IgD-negative memory B cell (primary cell): ENCODE measurements around the gene SPDYE1. TPM values are rescaled to one million over a fixed set of nuclear protein-coding genes. Genes with fewer than 3 reads are reported as not detected.
"Not testable (repeated sequence)": the region's sequence is repeated elsewhere in the genome, so short reads cannot be mapped to it uniquely, and the experiment has no call there.

Experiments used
- H3K27ac Mint-ChIP-seq, 3 donors: one replicate each; pipeline ENCODE4 v1.8.0; 2020 to 2022; ENCODE audit warnings: mild to moderate bottlenecking in 3 of 3, mixed read lengths in 3 of 3, moderate library complexity in 1 of 3
- H3K27me3 Mint-ChIP-seq: one replicate; pipeline ENCODE4 v1.8.0; 2021; ENCODE audit warnings: mixed read lengths
- H3K36me3 Mint-ChIP-seq: one replicate; pipeline ENCODE4 v1.8.0; 2020; ENCODE audit warnings: mild to moderate bottlenecking, mixed read lengths
- H3K4me1 Mint-ChIP-seq, 3 donors: one replicate each; pipeline ENCODE4 v1.8.0; 2020 to 2022; ENCODE audit warnings: mixed read lengths in 3 of 3, mild to moderate bottlenecking in 1 of 3
- H3K4me3 Mint-ChIP-seq, 4 donors: one replicate each; pipeline ENCODE4 v1.8.0; 2020 to 2022; ENCODE audit warnings: mild to moderate bottlenecking in 4 of 4, mixed read lengths in 4 of 4, moderate library complexity in 3 of 4
- H3K9me3 Mint-ChIP-seq, 3 donors: one replicate each; pipeline ENCODE4 v1.8.0; 2020 to 2021; ENCODE audit warnings: mixed read lengths in 3 of 3, mild to moderate bottlenecking in 1 of 3
- polyA plus RNA-seq: library from polyadenylated mRNA; unstranded; fragments of 300-500 nt; fragmentation: Illumina TruSeq; gene quantifications from one replicate; pipeline ENCODE4 v1.2.3, GENCODE V29; 2021

The SPDYE1 gene
- polyA plus RNA-seq, 1 donor from 2014 or later, result 0.10 TPM

GRCh38 chr7:43983736-43984135 lies 14.0 kb upstream of the SPDYE1 start:
- not testable (repeated sequence) for H3K27ac Mint-ChIP-seq, H3K27me3 Mint-ChIP-seq, H3K4me3 Mint-ChIP-seq, H3K4me1 Mint-ChIP-seq, H3K9me3 Mint-ChIP-seq, H3K36me3 Mint-ChIP-seq

GRCh38 chr7:43985904-43986864 lies 11.5 kb upstream of the SPDYE1 start:
- not testable (repeated sequence) for H3K27me3 Mint-ChIP-seq, H3K36me3 Mint-ChIP-seq, H3K9me3 Mint-ChIP-seq, H3K4me1 Mint-ChIP-seq
- Mint-ChIP-seq H3K4me3 (peak overlapping the region in 3 of 4 donors; percentile 64 to 82 (median 71)), H3K27ac (peak overlapping the region in 1 of 3 donors; percentile 43)

- H3K27ac Mint-ChIP-seq, H3K4me1 Mint-ChIP-seq, H3K4me3 Mint-ChIP-seq, H3K36me3 Mint-ChIP-seq, H3K27me3 Mint-ChIP-seq, H3K9me3 Mint-ChIP-seq: not testable (repeated sequence)
Measured at GRCh38 chr7:43987476-43987875, 10.2 kb upstream of the SPDYE1 start.

- H3K4me1 Mint-ChIP-seq, H3K4me3 Mint-ChIP-seq, H3K27me3 Mint-ChIP-seq, H3K9me3 Mint-ChIP-seq, H3K36me3 Mint-ChIP-seq, H3K27ac Mint-ChIP-seq: not testable (repeated sequence)
Measured at GRCh38 chr7:43990011-43990585, 7.6 kb upstream of the SPDYE1 start.

- not testable (repeated sequence) for H3K9me3 Mint-ChIP-seq, H3K4me1 Mint-ChIP-seq, H3K4me3 Mint-ChIP-seq, H3K36me3 Mint-ChIP-seq, H3K27me3 Mint-ChIP-seq, H3K27ac Mint-ChIP-seq
Measured at GRCh38 chr7:43990829-43991228, 6.9 kb upstream of the SPDYE1 start.

GRCh38 chr7:43992896-43993295 lies 4.8 kb upstream of the SPDYE1 start:
- not testable (repeated sequence) for H3K27me3 Mint-ChIP-seq, H3K9me3 Mint-ChIP-seq, H3K4me1 Mint-ChIP-seq, H3K36me3 Mint-ChIP-seq
- peak overlapping the region in 1 of 3 donors; percentile 46 for H3K27ac Mint-ChIP-seq
- peak overlapping the region in 3 of 4 donors; percentile 23 to 80 (median 77) for H3K4me3 Mint-ChIP-seq

- not testable (repeated sequence) for H3K4me3 Mint-ChIP-seq, H3K27me3 Mint-ChIP-seq, H3K4me1 Mint-ChIP-seq, H3K36me3 Mint-ChIP-seq, H3K9me3 Mint-ChIP-seq, H3K27ac Mint-ChIP-seq
Measured at GRCh38 chr7:43994681-43995080, 3.0 kb upstream of the SPDYE1 start.

GRCh38 chr7:44012081-44012480 lies 14.4 kb downstream of the SPDYE1 start:
- not testable (repeated sequence) for H3K4me1 Mint-ChIP-seq, H3K4me3 Mint-ChIP-seq

GRCh38 chr7:44015090-44015489 lies 17.4 kb downstream of the SPDYE1 start:
- H3K4me1 Mint-ChIP-seq, H3K4me3 Mint-ChIP-seq, H3K9me3 Mint-ChIP-seq, H3K36me3 Mint-ChIP-seq, H3K27me3 Mint-ChIP-seq, H3K27ac Mint-ChIP-seq: not testable (repeated sequence)

More at GRCh38 chr7:44012081-44012480, 14.4 kb downstream of the SPDYE1 start:
- H3K9me3 Mint-ChIP-seq, H3K36me3 Mint-ChIP-seq, H3K27ac Mint-ChIP-seq, H3K27me3 Mint-ChIP-seq: not testable (repeated sequence)

GRCh38 chr7:44018857-44019807 lies 21.4 kb downstream of the SPDYE1 start:
- Mint-ChIP-seq H3K27ac (peak overlapping the region; percentile 90 to 94 (median 92)), H3K4me3 (peak overlapping the region; percentile 90 to 97 (median 96)), H3K4me1 (peaks cover 6 to 18% (median 7%) of the 10 kb centered on the region in 3 donors)
- H3K27me3 Mint-ChIP-seq, H3K9me3 Mint-ChIP-seq, H3K36me3 Mint-ChIP-seq: not testable (repeated sequence)

GRCh38 chr7:44019825-44020224 lies 22.1 kb downstream of the SPDYE1 start:
- H3K27me3 Mint-ChIP-seq, H3K36me3 Mint-ChIP-seq, H3K9me3 Mint-ChIP-seq: not testable (repeated sequence)
- H3K4me3 Mint-ChIP-seq, result peak overlapping the region in 1 of 4 donors; percentile 78
- peaks cover 6 to 18% (median 7%) of the 10 kb centered on the region in 3 donors for H3K4me1 Mint-ChIP-seq
- H3K27ac Mint-ChIP-seq, result peak overlapping the region in 1 of 3 donors; percentile 90

GRCh38 chr7:44022069-44022468 lies 24.4 kb downstream of the SPDYE1 start:
- peaks cover 5 to 18% (median 6%) of the 10 kb centered on the region in 3 donors for H3K4me1 Mint-ChIP-seq
- H3K9me3 Mint-ChIP-seq, H3K27me3 Mint-ChIP-seq, H3K27ac Mint-ChIP-seq, H3K4me3 Mint-ChIP-seq, H3K36me3 Mint-ChIP-seq: not testable (repeated sequence)

- not testable (repeated sequence) for H3K9me3 Mint-ChIP-seq, H3K36me3 Mint-ChIP-seq, H3K27ac Mint-ChIP-seq, H3K27me3 Mint-ChIP-seq
- Mint-ChIP-seq H3K4me1 (peaks cover 5 to 18% (median 6%) of the 10 kb centered on the region in 3 donors), H3K4me3 (peak overlapping the region in 1 of 4 donors; percentile 45)
Measured at GRCh38 chr7:44022796-44023467, 25.2 kb downstream of the SPDYE1 start.

GRCh38 chr7:44029433-44029832 lies 31.7 kb downstream of the SPDYE1 start:
- not testable (repeated sequence) for H3K27me3 Mint-ChIP-seq, H3K36me3 Mint-ChIP-seq, H3K27ac Mint-ChIP-seq, H3K4me3 Mint-ChIP-seq, H3K4me1 Mint-ChIP-seq, H3K9me3 Mint-ChIP-seq

- H3K36me3 Mint-ChIP-seq, H3K27ac Mint-ChIP-seq, H3K9me3 Mint-ChIP-seq, H3K4me3 Mint-ChIP-seq, H3K4me1 Mint-ChIP-seq, H3K27me3 Mint-ChIP-seq: not testable (repeated sequence)
Measured at GRCh38 chr7:44030029-44030428, 32.3 kb downstream of the SPDYE1 start.
